Activated B cell treated with CpG ODN at 0.5 μM for 24 hours (primary cell): ENCODE measurements around the gene NPIPB12. TPM values are rescaled to one million over a fixed set of nuclear protein-coding genes. Genes with fewer than 3 reads are reported as not detected.
"Not testable (repeated sequence)": the region's sequence is repeated elsewhere in the genome, so short reads cannot be mapped to it uniquely, and the experiment has no call there.

ENCODE experiments used
- ATAC-seq: fragments of 200-7000 bp; cut with Tn5 transposase; one replicate; pipeline ENCODE4 v1.10.0; 2021; ENCODE audit warnings: low read depth, mild to moderate bottlenecking, moderate library complexity
- CTCF ChIA-PET: fragments of 350-600 bp; sonication (Branson Sonifier 250); formaldehyde crosslinking; loops from one replicate; lab custom pipeline; 2021; ENCODE audit warnings: antibody characterized with exemption; lab: Charles Lee
- POLR2A ChIA-PET: fragments of 350-600 bp; sonication (Branson Sonifier 250); formaldehyde crosslinking; loops from one replicate; lab custom pipeline; 2021; ENCODE audit warnings: antibody characterized with exemption; lab: Charles Lee
- DNase-seq: peaks from one replicate; pipeline ENCODE4 v3.0.0; 2022
- H3K27ac Mint-ChIP-seq: one replicate; pipeline ENCODE4 v1.8.0; 2020; ENCODE audit warnings: mixed read lengths
- H3K27me3 Mint-ChIP-seq: one replicate; pipeline ENCODE4 v1.8.0; 2021; ENCODE audit warnings: mixed read lengths
- H3K36me3 Mint-ChIP-seq: one replicate; pipeline ENCODE4 v1.8.0; 2021; ENCODE audit warnings: low read depth, mixed read lengths
- H3K4me1 Mint-ChIP-seq: one replicate; pipeline ENCODE4 v1.8.0; 2021; ENCODE audit warnings: mixed read lengths
- H3K4me3 Mint-ChIP-seq: one replicate; pipeline ENCODE4 v1.8.0; 2020; ENCODE audit warnings: mild to moderate bottlenecking, mixed read lengths
- H3K9me3 Mint-ChIP-seq: one replicate; pipeline ENCODE4 v1.8.0; 2020; ENCODE audit warnings: mixed read lengths
- intact Hi-C: fragments of 100-400 bp; cut with micrococcal nuclease; formaldehyde crosslinking; loops from one replicate; pipeline ENCODE4 v1.15.1; 2024
- total RNA-seq: library from RNA; stranded (reverse); gene quantifications from 2 replicates; pipeline ENCODE4 v1.2.3, GENCODE V29; 2022

NPIPB12 gene
- total RNA-seq, 1 donor from 2014 or later = 158 TPM

DNA sequence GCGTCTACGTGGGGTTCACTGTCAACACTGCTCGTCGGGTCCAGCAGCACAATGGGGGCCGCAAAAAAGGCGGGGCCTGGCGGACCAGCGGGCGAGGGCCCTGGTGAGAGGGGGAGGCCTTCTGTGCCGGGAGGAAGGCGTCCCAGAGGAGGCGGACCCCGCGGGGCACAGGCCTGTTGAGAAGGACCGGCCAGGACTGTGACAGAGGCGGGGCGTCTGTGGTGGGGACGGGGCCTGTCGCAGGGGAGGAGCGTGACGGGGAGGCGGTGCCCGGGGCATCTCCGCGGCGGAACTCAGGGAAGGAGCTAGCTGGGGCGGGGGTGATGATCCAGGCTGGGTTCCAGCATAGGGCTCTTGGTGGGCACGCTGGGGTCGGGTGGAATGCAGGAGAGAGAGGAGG lies 51.4 kb downstream of the NPIPB12 start:
- H3K4me1 Mint-ChIP-seq, H3K27me3 Mint-ChIP-seq, H3K36me3 Mint-ChIP-seq, H3K4me3 Mint-ChIP-seq, POLR2A ChIA-PET, DNase-seq, H3K9me3 Mint-ChIP-seq, H3K27ac Mint-ChIP-seq, intact Hi-C loops, CTCF ChIA-PET: not testable (repeated sequence)
- ATAC-seq = peak; percentile 70

DNA sequence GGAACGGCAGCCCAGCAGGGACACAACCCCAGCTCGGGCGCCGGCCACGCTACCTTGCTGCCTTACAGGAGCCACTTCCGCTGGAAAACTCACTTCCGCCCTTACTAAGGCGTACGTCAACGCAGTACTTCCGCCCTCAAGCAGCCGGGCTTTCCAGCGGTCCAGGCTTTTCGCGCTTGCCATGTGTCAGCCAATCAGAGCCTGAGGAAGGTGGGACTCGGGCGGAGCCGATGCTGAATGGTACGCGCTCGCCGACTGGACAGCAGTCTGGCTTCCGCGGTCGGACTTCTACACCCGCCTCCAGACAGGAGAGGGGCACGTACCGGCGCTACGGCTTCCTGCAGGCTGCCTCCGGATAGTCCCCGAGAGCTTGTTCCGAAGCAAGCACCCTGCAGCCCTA lies 51.9 kb downstream of the NPIPB12 start, which contains the start of the genes BOLA2 and SLX1B:
BOLA2 (minus strand) TSS at position 83 of the 400 bp plus-strand sequence. CDS start 98 bp downstream, outside the sequence.
SLX1B (plus strand) TSS at position 265 of the 400 bp plus-strand sequence.
- H3K36me3 Mint-ChIP-seq, intact Hi-C loops: not testable (repeated sequence)

DNA sequence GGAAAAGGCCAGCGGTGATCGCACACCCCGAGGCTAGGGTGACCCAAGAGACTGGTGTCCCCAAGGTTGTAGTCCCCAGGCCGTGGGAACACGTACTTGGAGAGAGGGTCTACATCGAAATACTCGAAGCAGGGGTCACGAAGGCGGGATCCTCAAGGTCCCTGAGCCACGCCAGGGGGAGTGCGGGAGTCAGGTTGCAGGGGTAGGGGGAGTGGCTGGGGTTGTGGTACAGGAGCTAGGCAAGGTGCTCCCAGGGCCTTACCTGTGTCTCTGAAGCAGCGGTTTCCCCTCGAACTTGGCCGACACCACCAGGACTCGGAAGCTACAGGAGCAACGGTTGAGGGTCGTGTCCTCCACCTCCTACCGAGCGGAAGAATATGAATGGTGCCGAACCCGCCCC lies 52.5 kb downstream of the NPIPB12 start:
- CTCF ChIA-PET, H3K27ac Mint-ChIP-seq, POLR2A ChIA-PET, H3K27me3 Mint-ChIP-seq, intact Hi-C loops, H3K4me3 Mint-ChIP-seq, H3K36me3 Mint-ChIP-seq, H3K4me1 Mint-ChIP-seq, DNase-seq, H3K9me3 Mint-ChIP-seq: not testable (repeated sequence)
- ATAC-seq = peak; percentile 26

More for the DNA sequence above, 51.9 kb downstream of the NPIPB12 start, which contains the start of the genes BOLA2 and SLX1B:
- ATAC-seq = peak; percentile 87
- CTCF ChIA-PET, H3K4me3 Mint-ChIP-seq, H3K27ac Mint-ChIP-seq, H3K9me3 Mint-ChIP-seq, POLR2A ChIA-PET, H3K27me3 Mint-ChIP-seq, DNase-seq, H3K4me1 Mint-ChIP-seq: not testable (repeated sequence)

Other genes starting within 250 kb of the NPIPB12 start
- 1.6 and 1.9 TPM in 2 replicates for gene NPIPB11, start 99.7 kb downstream of the NPIPB12 start, total RNA-seq
- gene BOLA2, start 52.1 kb downstream of the NPIPB12 start, total RNA-seq = 15.1 and 19.5 TPM in 2 replicates
- 51.2 and 60.4 TPM in 2 replicates for gene SLX1B, start 51.9 kb downstream of the NPIPB12 start, total RNA-seq
- gene SULT1A4, start 46.5 kb downstream of the NPIPB12 start, total RNA-seq = 2.1 and 4.3 TPM in 2 replicates
- gene SPN, start 156.8 kb upstream of the NPIPB12 start, total RNA-seq = 2.4 and 2.7 TPM in 2 replicates
- 0.64 and 0.84 TPM in 2 replicates for gene QPRT, start 172.8 kb upstream of the NPIPB12 start, total RNA-seq
- gene C16orf54, start 239.6 kb upstream of the NPIPB12 start, total RNA-seq = 20.4 and 22.5 TPM in 2 replicates